ENCODE results near the gene BRDT. TPM values are rescaled to one million over a fixed set of nuclear protein-coding genes. Genes with fewer than 3 reads are reported as not detected.

The BRDT gene
- total RNA-seq, 3 donors from 2014 or later, result not detected

GRCh38 chr1:92043621-92044020 lies 94.4 kb downstream of the BRDT start:
- H3K4me1 ChIP-seq (ENCODE audit: low read depth), result no peaks in the 10 kb centered on the region
- DNase-seq, result no peak
- H3K9me3 ChIP-seq, result no peaks in the 10 kb centered on the region
- H3K36me3 ChIP-seq (ENCODE audit: low read depth), result no peaks in the 10 kb centered on the region
- intact Hi-C loops (cut with DNase I, micrococcal nuclease), result no loop called here
- ATAC-seq, result no peak
- TF ChIP-seq, protein P1, sequence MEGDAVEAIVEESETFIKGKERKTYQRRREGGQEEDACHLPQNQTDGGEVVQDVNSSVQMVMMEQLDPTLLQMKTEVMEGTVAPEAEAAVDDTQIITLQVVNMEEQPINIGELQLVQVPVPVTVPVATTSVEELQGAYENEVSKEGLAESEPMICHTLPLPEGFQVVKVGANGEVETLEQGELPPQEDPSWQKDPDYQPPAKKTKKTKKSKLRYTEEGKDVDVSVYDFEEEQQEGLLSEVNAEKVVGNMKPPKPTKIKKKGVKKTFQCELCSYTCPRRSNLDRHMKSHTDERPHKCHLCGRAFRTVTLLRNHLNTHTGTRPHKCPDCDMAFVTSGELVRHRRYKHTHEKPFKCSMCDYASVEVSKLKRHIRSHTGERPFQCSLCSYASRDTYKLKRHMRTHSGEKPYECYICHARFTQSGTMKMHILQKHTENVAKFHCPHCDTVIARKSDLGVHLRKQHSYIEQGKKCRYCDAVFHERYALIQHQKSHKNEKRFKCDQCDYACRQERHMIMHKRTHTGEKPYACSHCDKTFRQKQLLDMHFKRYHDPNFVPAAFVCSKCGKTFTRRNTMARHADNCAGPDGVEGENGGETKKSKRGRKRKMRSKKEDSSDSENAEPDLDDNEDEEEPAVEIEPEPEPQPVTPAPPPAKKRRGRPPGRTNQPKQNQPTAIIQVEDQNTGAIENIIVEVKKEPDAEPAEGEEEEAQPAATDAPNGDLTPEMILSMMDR (IDR thresholded peaks at IDR 0.05), result no peak
- H3K4me3 ChIP-seq, result no peak overlapping the region

- intact Hi-C loops (cut with DNase I, micrococcal nuclease), result no loop called here
- Histone ChIP-seq H3K9me3 (no peaks in the 10 kb centered on the region), H3K36me3 (ENCODE audit: low read depth) (no peaks in the 10 kb centered on the region), H3K4me1 (ENCODE audit: low read depth) (no peaks in the 10 kb centered on the region), H3K4me3 (no peak overlapping the region)
- no peak for DNase-seq
- ATAC-seq, result no peak
- TF ChIP-seq, protein P1 (IDR thresholded peaks at IDR 0.05), result no peak
These were observed 96.7 kb downstream of the BRDT start for GRCh38 chr1:92045766-92046495.

DNA sequence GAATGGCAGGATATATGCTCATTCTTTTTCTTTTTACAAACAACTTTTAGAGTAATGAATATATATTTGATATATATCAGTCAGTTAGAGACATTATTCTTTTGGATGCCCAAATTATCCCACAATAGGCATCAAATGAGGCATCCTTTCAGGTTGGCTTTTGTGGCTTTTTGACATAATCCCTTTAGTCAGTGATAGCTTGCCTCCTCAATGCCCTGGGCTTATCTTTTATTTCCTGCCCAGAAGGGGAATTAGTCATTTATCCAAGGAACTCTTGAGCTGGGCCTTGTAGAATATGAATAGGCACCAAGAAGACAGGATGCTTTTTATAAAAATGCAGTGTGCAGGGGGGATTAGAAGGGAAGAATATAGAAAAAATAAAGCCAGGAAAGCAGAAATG lies 102.7 kb downstream of the BRDT start:
- intact Hi-C loops (cut with DNase I, micrococcal nuclease), result no loop called here
- H3K4me1 ChIP-seq (ENCODE audit: low read depth), result no peaks in the 10 kb centered on the region
- TF ChIP-seq, protein P1 (IDR thresholded peaks at IDR 0.05), result no peak
- H3K9me3 ChIP-seq, result no peaks in the 10 kb centered on the region
- ATAC-seq (no peak), DNase-seq (no peak)
- H3K4me3 ChIP-seq, result no peak overlapping the region
- no peaks in the 10 kb centered on the region for H3K36me3 ChIP-seq (ENCODE audit: low read depth)

Other genes starting within 250 kb of the BRDT start
- gene TGFBR3, start 63.2 kb upstream of the BRDT start, total RNA-seq, result 10 to 100 TPM; 11.6 to 89.7 (median 21.1) TPM
- gene EPHX4, start 80.6 kb downstream of the BRDT start, total RNA-seq, result under 1 TPM in 1 of 3 donors, not detected in 2; 0.60 TPM
- not detected for gene SETSIP, start 126.0 kb downstream of the BRDT start, total RNA-seq
- 1 to 10 TPM; 3.5 to 8.0 (median 7.1) TPM for gene BTBD8, start 130.9 kb downstream of the BRDT start, total RNA-seq

Measured in mucosa of descending colon (tissue), 3 donors.